ENCODE data around the gene SOWAHC.
"Not testable (repeated sequence)": the region's sequence is repeated elsewhere in the genome, so short reads cannot be mapped to it uniquely, and the experiment has no call there.

SOWAHC gene

DNA sequence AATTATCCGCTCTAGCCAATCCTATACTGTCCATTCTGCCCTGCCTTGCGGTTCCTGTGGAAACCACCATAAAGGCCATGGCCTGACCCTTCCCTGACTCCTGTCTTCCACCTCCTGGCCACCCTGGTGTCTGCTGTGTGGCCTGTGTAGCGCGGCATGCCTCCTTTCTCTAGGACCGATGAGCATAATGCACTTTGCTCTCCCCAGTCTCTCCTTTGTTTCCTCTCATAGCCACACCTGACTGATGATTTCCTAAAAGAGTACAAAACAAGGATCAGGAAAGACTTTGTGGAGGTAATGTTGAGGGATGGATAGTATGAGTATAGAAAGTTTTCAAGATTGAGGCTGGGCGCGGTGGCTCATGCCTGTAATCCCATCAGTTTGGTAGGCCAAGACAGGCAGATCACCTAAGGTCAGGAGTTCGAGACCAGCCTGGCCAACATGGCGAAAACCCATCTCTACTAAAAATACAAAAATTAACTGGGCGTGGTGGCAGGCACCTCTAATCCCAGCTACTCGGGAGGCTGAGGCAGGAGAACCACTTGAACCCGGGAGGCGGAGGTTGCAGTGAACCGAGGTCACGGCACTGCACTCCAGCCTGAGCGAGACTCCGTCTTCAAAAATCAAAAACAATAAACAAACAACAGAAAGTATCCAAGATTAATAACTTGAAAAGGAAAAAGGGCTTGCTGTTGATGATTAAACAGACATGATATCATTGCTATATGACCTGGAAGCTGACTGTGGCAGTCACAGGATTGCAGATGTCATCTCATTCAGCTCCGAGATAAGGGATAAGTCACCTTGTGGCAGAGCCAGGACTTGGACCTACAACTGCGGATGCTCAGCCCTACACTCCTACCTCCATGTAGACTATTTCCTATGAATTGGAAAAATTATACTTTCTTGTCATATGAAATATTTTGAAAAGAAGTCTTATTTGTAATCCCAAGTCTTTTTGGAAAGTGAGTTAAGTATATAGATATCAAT is 16.6 kb downstream of the SOWAHC start:
- no peak overlapping the region for H3K4me3 ChIP-seq (ENCODE audit: low read length)
- no peak for TF ChIP-seq ZNF274 (IDR thresholded peaks at IDR 0.05; ENCODE audit: low read depth, low read length)

DNA sequence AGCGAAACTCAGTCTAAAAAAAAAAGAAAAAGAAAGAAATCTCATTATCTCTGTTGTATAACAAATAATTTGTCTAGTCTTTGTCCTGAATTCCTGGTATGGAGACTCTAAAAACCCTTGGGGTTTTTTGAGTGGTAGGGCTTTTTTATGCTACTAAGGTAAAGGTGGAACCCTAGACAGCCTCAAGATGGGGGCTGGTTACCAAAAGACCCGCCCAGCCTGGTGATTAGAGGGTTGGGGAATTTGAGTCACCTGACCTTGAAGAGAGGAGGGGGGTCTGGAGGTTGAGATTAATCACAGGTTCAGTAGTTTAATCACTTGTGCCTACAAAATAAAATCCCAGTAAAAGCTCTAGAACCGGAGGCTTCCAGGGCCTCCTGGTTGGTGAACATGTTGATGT is 17.6 kb downstream of the SOWAHC start:
- no peak overlapping the region for H3K4me3 ChIP-seq (ENCODE audit: low read length)
- TF ChIP-seq ZNF274 (IDR thresholded peaks at IDR 0.05; ENCODE audit: low read depth, low read length): no peak

GRCh38 chr2:109632158-109632789 is 18.1 kb downstream of the SOWAHC start:
- TF ChIP-seq ZNF274 (IDR thresholded peaks at IDR 0.05; ENCODE audit: low read depth, low read length): no peak
- no peak overlapping the region for H3K4me3 ChIP-seq (ENCODE audit: low read length)

- H3K4me3 ChIP-seq (ENCODE audit: low read length): no peak overlapping the region
- TF ChIP-seq ZNF274 (IDR thresholded peaks at IDR 0.05; ENCODE audit: low read depth, low read length): no peak
These were observed 19.3 kb downstream of the SOWAHC start for GRCh38 chr2:109633284-109633961.

DNA sequence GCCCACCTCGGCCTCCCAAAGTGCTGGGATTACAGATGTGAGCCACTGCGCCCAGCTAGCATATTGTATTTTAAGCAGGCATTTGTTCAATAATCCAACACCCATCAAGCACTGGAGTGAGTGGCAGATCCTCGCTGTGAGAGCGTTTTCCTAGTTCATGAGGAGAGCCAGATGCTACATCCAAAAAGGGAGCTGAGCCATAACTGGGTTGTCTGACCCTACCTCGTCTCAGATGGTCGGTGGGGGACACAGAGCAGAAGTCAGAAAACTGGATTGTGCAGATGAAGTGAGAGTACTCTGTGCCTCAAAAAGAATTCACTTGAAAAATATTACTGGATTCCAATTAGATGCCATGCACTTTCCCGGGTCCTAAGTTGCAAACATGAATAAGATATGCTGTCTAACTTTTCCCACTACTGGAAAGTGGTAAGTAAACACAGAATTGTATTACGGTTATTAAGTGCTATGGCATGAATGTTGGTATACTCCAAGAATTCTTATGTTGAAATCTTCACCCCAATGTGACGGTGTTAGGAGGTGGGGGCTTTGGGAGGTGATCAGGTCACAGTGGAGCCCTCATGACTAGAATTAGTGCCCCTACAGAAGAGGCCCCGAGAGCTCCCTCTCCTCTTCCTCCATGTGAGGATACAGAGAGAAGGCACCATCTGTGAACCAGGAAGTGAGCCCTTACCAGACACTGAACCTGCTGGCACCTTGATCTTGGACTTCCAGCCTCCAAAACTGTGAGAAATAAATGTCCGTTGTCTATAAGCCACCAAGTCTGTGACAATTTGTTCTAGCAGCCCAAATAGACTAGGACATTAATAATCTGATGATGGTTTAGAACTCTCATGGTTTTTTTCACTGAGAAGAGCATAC is 21.5 kb downstream of the SOWAHC start:
- no peak for TF ChIP-seq ZNF274 (IDR thresholded peaks at IDR 0.05; ENCODE audit: low read depth, low read length)
- H3K4me3 ChIP-seq (ENCODE audit: low read length): no peak overlapping the region

DNA sequence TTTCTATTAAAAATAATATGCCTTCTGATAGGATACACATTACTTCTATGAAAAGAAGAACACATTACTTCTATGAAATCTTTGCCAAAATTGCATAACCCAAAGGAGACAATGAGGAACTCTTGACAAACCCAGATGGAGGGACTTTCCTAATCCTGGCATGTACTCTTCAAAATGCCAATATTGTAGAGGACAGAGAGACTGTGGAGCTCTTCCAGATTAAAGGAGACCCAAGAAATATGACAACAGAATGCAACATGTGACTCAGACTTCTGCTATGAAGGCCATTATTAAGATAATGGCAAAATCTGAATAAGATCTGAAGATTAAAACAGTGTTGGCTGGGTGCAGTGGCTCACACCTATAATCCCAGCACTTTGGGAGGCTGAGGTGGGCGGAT is 22.2 kb downstream of the SOWAHC start:
- TF ChIP-seq ZNF274 (IDR thresholded peaks at IDR 0.05; ENCODE audit: low read depth, low read length): no peak
- no peak overlapping the region for H3K4me3 ChIP-seq (ENCODE audit: low read length)

DNA sequence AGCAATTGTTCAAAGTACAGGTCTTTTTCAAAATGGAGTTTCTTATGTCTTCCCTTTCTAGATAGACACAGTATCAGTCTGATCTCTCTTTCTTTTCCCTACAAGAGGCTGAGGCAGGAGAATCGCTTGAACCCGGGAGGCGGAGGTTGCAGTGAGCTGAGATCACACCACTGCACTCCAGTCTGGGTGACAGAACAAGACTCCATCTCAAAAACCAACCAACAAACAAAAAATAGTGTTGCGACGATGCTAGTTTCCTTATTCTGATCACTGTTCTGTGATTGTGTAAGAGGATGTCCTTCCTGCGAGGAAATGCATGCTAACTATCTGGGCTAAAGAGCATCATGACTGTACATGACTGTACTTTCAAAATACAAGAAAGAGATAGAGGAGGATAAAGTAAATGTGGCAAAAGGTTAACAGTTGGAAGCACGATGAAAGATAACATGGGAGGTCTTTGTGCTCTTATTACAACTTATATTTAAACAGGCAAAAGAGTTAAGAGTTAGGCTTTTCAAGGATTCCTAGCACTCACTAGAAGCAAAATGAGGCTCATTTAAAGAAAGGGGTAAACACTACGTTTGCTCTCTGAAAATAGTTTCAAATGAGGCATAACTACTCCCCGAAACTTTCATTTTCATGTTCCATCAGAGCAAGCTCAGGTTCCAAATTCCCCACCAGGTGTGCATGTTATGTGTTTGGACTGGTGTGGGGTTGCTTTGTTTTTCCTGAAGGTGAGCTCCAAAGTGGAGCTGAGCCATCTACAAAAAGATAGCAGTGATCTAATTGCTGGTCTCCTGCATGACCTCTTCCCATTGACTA is 23.8 kb downstream of the SOWAHC start:
- no peak overlapping the region for H3K4me3 ChIP-seq (ENCODE audit: low read length)
- TF ChIP-seq ZNF274 (IDR thresholded peaks at IDR 0.05; ENCODE audit: low read depth, low read length): no peak

DNA sequence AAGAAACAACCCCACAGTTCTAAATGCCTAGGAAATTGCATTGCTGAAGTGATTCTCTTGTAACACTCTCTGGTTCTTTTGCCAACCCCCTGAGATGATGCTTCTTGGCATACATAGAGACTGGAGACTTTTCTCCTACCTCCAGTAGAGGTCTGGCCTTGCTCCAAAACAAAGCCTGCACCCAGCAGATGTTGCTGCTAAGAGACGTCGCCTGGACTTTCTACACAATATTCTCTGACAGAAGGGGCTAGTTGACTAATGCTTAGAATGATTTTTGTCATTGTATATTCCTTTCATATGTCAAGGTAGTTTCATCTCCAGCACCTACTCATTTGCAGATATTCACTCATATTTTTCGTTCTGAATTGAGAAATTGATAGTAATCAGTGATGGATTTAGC is 24.6 kb downstream of the SOWAHC start:
- no peak overlapping the region for H3K4me3 ChIP-seq (ENCODE audit: low read length)
- no peak for TF ChIP-seq ZNF274 (IDR thresholded peaks at IDR 0.05; ENCODE audit: low read depth, low read length)

DNA sequence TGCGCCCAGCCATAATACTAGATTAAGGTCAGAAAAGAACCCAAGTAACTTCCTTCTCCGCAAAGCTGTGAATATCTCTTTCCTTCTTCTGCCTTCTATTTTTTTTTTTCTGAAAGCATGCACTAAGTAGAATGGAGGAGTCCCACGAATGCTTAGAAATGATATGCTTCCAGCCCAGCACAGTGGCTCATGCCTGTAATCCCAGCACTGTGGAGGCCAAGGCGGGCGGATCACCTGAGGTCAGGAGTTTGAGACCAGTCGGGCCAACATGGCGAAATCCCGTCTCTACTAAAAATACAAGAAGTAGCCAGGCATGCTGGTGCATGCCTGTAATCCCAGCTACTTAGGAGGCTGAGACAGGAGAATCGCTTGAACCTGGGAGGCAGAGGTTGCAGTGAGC is 25.8 kb downstream of the SOWAHC start:
- not testable (repeated sequence) for H3K4me3 ChIP-seq (ENCODE audit: low read length)

GRCh38 chr2:109644571-109645275 is 30.6 kb downstream of the SOWAHC start:
- H3K4me3 ChIP-seq (ENCODE audit: low read length): no peak overlapping the region
- TF ChIP-seq ZNF274 (IDR thresholded peaks at IDR 0.05; ENCODE audit: low read depth, low read length): no peak

- TF ChIP-seq ZNF274 (IDR thresholded peaks at IDR 0.05; ENCODE audit: low read depth, low read length): no peak
- H3K4me3 ChIP-seq (ENCODE audit: low read length): no peak overlapping the region
These were observed 31.4 kb downstream of the SOWAHC start for GRCh38 chr2:109645412-109646184.

DNA sequence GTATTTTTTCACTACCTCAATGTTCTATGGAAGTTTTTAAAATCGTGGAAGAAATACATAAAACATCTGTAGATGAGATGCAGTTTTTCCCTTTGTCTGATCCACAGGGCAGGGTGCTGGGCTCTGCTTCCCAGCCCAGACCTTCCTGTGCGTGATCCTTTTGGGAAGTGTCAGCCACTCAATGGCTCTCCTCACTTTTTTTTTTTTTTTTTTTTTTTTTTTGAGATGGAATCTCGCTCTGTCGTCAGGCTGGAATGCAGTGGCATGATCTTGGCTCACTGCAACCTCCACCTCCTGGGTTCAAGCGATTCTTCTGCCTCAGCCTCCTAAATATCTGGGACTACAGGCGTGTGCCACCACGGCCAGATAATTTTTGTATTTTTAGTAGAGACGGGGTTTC is 32.8 kb downstream of the SOWAHC start:
- no peak for TF ChIP-seq ZNF274 (IDR thresholded peaks at IDR 0.05; ENCODE audit: low read depth, low read length)
- H3K4me3 ChIP-seq (ENCODE audit: low read length): no peak overlapping the region

All from GM08714 (cell line).